Common myeloid progenitor, CD34-positive (primary cell): ENCODE results near the gene SAMD4A.

Source experiments
- CTCF ChIA-PET: fragments of 350-600 bp; sonication (Branson Sonifier 250); formaldehyde crosslinking; loops from one replicate; lab custom pipeline; 2021; ENCODE audit warnings: antibody characterized with exemption; lab: Charles Lee
- POLR2A ChIA-PET: fragments of 350-600 bp; sonication (Branson Sonifier 250); formaldehyde crosslinking; loops from one replicate; lab custom pipeline; 2021; ENCODE audit warnings: antibody characterized with exemption; lab: Charles Lee
- DNase-seq, 3 donors: peaks; one replicate each; pipeline versions ENCODE4 v3.0.0 to v3.0.0-alpha.2; 2013
- H3K27ac ChIP-seq, 2 experiments: 1 replicate in 1 of 2; 2 replicates in 1 of 2; pipeline ENCODE4 v1.7.0; 2013; ENCODE audit warnings: inconsistent platforms in 2 of 2, low read length in 2 of 2, mild to moderate bottlenecking in 2 of 2, low read depth in 1 of 2, moderate library complexity in 1 of 2; ENCODE audit not compliant: severe bottlenecking in 2 of 2, insufficient read depth in 1 of 2, poor library complexity in 1 of 2
- H3K27me3 ChIP-seq, 5 experiments: replicated peaks in 2 of 5; 1 replicate in 3 of 5; 2 replicates in 2 of 5; pipeline versions ENCODE4 v1.6.1 to v1.7.0; 2013; ENCODE audit warnings: low read length in 4 of 5, mild to moderate bottlenecking in 2 of 5, moderate library complexity in 2 of 5, inconsistent platforms in 1 of 5; ENCODE audit not compliant: insufficient read depth in 5 of 5, control insufficient read depth in 4 of 5
- H3K36me3 ChIP-seq, 4 experiments: 1 replicate in 2 of 4; 2 replicates in 2 of 4; pipeline versions ENCODE4 v1.6.1 to v1.7.0; 2013; ENCODE audit warnings: low read length in 3 of 4, control low read depth in 1 of 4, mild to moderate bottlenecking in 1 of 4; ENCODE audit not compliant: control insufficient read depth in 4 of 4, insufficient read depth in 4 of 4
- H3K4me1 ChIP-seq, 4 experiments: 1 replicate in 3 of 4; 2 replicates in 1 of 4; pipeline versions ENCODE4 v1.6.1 to v1.7.1; 2013; ENCODE audit warnings: low read length in 3 of 4, mild to moderate bottlenecking in 3 of 4, control low read depth in 1 of 4, inconsistent platforms in 1 of 4, moderate library complexity in 1 of 4; ENCODE audit not compliant: control insufficient read depth in 4 of 4, insufficient read depth in 4 of 4; ENCODE audit errors: control extremely low read depth in 1 of 4
- H3K4me3 ChIP-seq, 7 experiments: 1 replicate in 4 of 7; 2 replicates in 3 of 7; pipeline versions ENCODE4 v1.5.1 to v1.7.0; 2013; ENCODE audit warnings: mild to moderate bottlenecking in 7 of 7, low read length in 6 of 7, moderate library complexity in 6 of 7, inconsistent platforms in 2 of 7, low read depth in 2 of 7, control low read depth in 1 of 7; ENCODE audit not compliant: insufficient read depth in 4 of 7, control insufficient read depth in 1 of 7; ENCODE audit errors: extremely low read depth in 1 of 7
- H3K9me3 ChIP-seq, 5 experiments: 1 replicate in 4 of 5; 2 replicates in 1 of 5; pipeline versions ENCODE4 v1.6.1 to v1.7.1; 2013; ENCODE audit warnings: low read length in 4 of 5, mild to moderate bottlenecking in 2 of 5, inconsistent platforms in 1 of 5, low read depth in 1 of 5, moderate library complexity in 1 of 5; ENCODE audit not compliant: control insufficient read depth in 4 of 5, insufficient read depth in 2 of 5; ENCODE audit errors: control extremely low read depth in 1 of 5
- WGBS: methylation state at CpG from one replicate; pipeline ENCODE4 v1.1.5; 2013; ENCODE audit not compliant: insufficient coverage; 5-methylcytosine and 5-hydroxymethylcytosine counted together

SAMD4A gene

GRCh38 chr14:54642121-54642520, 75.2 kb downstream of the SAMD4A start:
- 76% methylated on average over 2 of the region's 2 CpGs for WGBS
- H3K27me3 ChIP-seq = no peaks in the 10 kb centered on the region
- POLR2A ChIA-PET = interaction anchor here (0.7 kb wide), 1 partner anchor 76 kb away, joined by 3 read pairs; no protein-coding TSS in a partner anchor
- H3K4me3 ChIP-seq = no peak overlapping the region
- H3K9me3 ChIP-seq = no peaks in the 10 kb centered on the region
- H3K36me3 ChIP-seq = no peaks in the 10 kb centered on the region
- DNase-seq = no peak
- CTCF ChIA-PET = interaction anchor here (0.6 to 2.6 kb wide), 21 partner anchors 9 to 131 kb away, joined by 3 to 40 read pairs (median 5); partner anchors contain the start of gene SAMD4A
- H3K4me1 ChIP-seq = no peaks in the 10 kb centered on the region
- no peak overlapping the region for H3K27ac ChIP-seq

- DNase-seq = peak; percentile 34 to 66 (median 58)
- POLR2A ChIA-PET = interaction anchor here (0.7 kb wide), 1 partner anchor 77 kb away, joined by 3 read pairs; no protein-coding TSS in a partner anchor
- Histone ChIP-seq H3K4me3 (no peak overlapping the region), H3K4me1 (no peaks in the 10 kb centered on the region), H3K36me3 (no peaks in the 10 kb centered on the region), H3K27ac (no peak overlapping the region), H3K27me3 (no peaks in the 10 kb centered on the region), H3K9me3 (no peaks in the 10 kb centered on the region)
- CTCF ChIA-PET = interaction anchor here (0.8 to 2.6 kb wide), 33 partner anchors 8 to 163 kb away, joined by 3 to 40 read pairs (median 4); partner anchors contain the start of gene SAMD4A
- 85% methylated on average over 7 of the region's 9 CpGs for WGBS
Observed at GRCh38 chr14:54642801-54643695, 76.1 kb downstream of the SAMD4A start.

GRCh38 chr14:54643696-54644176, 76.8 kb downstream of the SAMD4A start:
- H3K27me3 ChIP-seq = no peaks in the 10 kb centered on the region
- ChIA-PET CTCF (interaction anchor here (0.8 to 2.6 kb wide), 29 partner anchors 11 to 130 kb away, joined by 3 to 40 read pairs (median 4); partner anchors contain the start of gene SAMD4A), POLR2A (no interaction called here)
- H3K36me3 ChIP-seq = no peaks in the 10 kb centered on the region
- H3K4me3 ChIP-seq = no peak overlapping the region
- no peaks in the 10 kb centered on the region for H3K9me3 ChIP-seq
- H3K4me1 ChIP-seq = no peaks in the 10 kb centered on the region
- no peak overlapping the region for H3K27ac ChIP-seq
- no peak for DNase-seq
- WGBS = 95% methylated on average over 5 of the region's 5 CpGs

GRCh38 chr14:54645639-54646038, 78.7 kb downstream of the SAMD4A start:
- no peak for DNase-seq
- Histone ChIP-seq H3K27ac (no peak overlapping the region), H3K9me3 (no peaks in the 10 kb centered on the region), H3K4me1 (peaks cover 0 to 13% (median 5%) of the 10 kb centered on the region in 4 experiments), H3K4me3 (no peak overlapping the region), H3K27me3 (no peaks in the 10 kb centered on the region), H3K36me3 (no peaks in the 10 kb centered on the region)
- CTCF ChIA-PET = interaction anchor here (0.7 kb wide), 1 partner anchor 55 kb away, joined by 3 read pairs; no protein-coding TSS in a partner anchor
- 80% methylated on average over 1 of the region's 3 CpGs for WGBS
- POLR2A ChIA-PET = no interaction called here

- no peak for DNase-seq
- WGBS = no CpG with 5 or more reads among the region's 2 CpGs
- H3K36me3 ChIP-seq = no peaks in the 10 kb centered on the region
- no peak overlapping the region for H3K4me3 ChIP-seq
- peaks cover 0 to 17% (median 10%) of the 10 kb centered on the region in 4 experiments for H3K4me1 ChIP-seq
- H3K27me3 ChIP-seq = no peaks in the 10 kb centered on the region
- H3K27ac ChIP-seq = no peak overlapping the region
- ChIA-PET CTCF (interaction anchor here (1.4 to 1.9 kb wide), 2 partner anchors 11 to 79 kb away, joined by 3 to 5 read pairs; no protein-coding TSS in a partner anchor), POLR2A (no interaction called here)
- H3K9me3 ChIP-seq = no peaks in the 10 kb centered on the region
Observed at GRCh38 chr14:54646626-54647025, 79.7 kb downstream of the SAMD4A start.

- H3K27ac ChIP-seq = no peak overlapping the region
- H3K4me1 ChIP-seq = peaks cover 0 to 17% (median 10%) of the 10 kb centered on the region in 4 experiments
- H3K36me3 ChIP-seq = no peaks in the 10 kb centered on the region
- 97% methylated on average over 2 of the region's 3 CpGs for WGBS
- ChIA-PET POLR2A (no interaction called here), CTCF (interaction anchor here (1.4 to 2.5 kb wide), 3 partner anchors 10 to 79 kb away, joined by 3 to 7 read pairs (median 5); no protein-coding TSS in a partner anchor)
- no peak for DNase-seq
- H3K27me3 ChIP-seq = no peaks in the 10 kb centered on the region
- no peak overlapping the region for H3K4me3 ChIP-seq
- no peaks in the 10 kb centered on the region for H3K9me3 ChIP-seq
Observed at GRCh38 chr14:54647378-54647777, 80.5 kb downstream of the SAMD4A start.
